ENCODE measurements around the gene DIP2A. TPM values are rescaled to one million over a fixed set of nuclear protein-coding genes. Genes with fewer than 3 reads are reported as not detected.
A peak's percentile ranks its signal among the peaks of the same experiment; 100 is the strongest.

Gene DIP2A
- total RNA-seq, 1 donor from 2014 or later, result 36.1 TPM

DNA sequence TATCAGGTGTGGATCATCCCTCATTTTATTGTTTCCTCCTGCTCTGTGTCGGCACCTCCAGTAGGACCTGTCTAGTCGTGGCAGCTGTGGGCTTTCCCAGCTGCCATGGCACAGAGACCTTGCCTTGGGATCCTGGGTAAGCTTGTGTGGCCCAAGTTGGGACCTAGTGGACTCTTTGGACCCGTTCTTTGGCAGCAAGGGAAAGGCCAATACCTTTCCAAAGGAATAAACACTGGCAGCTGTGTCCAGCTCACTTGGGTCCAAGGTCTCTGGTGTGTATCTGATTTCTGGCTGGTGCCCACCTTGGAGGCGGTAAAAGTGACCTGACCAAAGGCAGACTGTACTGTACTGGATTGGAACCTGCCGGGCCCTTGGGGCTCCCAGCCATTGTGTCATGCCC, 21.8 kb downstream of the DIP2A start:
- no peak for DNase-seq (ENCODE audit: low spot score)
- Mint-ChIP-seq H3K36me3 (ENCODE audit: low read depth) (peaks cover 9% of the 10 kb centered on the region), H3K4me3 (ENCODE audit: low read depth) (no peak overlapping the region), H3K27ac (no peak overlapping the region), H3K27me3 (ENCODE audit: low read depth) (no peaks in the 10 kb centered on the region), H3K9me3 (no peaks in the 10 kb centered on the region), H3K4me1 (ENCODE audit: low read depth) (peaks cover 7% of the 10 kb centered on the region)
- intact Hi-C loops (cut with micrococcal nuclease), result no loop called here

DNA sequence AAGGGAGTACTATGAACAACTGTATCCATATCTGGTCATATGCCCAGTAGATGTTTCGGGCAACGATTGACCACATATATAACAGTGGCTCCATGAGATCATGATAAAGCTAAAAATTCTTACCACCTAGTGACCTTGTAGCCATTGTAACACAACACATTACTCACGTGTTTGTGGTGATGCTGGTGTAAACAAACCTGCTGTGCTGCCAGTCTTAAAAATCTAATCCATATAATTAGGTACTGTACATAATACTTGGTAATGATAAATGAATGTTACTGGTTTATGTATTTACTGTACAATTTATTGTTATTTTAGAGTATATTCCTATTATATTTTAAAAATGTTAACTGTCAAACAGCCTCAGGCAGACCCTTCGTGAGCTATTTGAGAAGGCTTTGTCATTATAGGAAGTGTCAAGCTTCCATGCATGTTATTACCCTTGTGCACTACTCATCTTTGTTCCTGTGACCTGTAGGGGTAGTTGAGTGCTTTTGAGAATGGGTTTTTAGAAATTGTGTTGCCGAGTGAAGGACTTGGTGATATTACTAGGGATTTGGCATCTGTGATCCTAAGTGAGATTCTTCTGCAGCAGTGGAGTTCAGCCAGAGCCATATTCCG, 23.6 kb downstream of the DIP2A start:
- intact Hi-C loops (cut with micrococcal nuclease), result no loop called here
- H3K9me3 Mint-ChIP-seq, result no peaks in the 10 kb centered on the region
- H3K27ac Mint-ChIP-seq, result no peak overlapping the region
- peaks cover 10% of the 10 kb centered on the region for H3K36me3 Mint-ChIP-seq (ENCODE audit: low read depth)
- peaks cover 7% of the 10 kb centered on the region for H3K4me1 Mint-ChIP-seq (ENCODE audit: low read depth)
- DNase-seq (ENCODE audit: low spot score), result no peak
- H3K27me3 Mint-ChIP-seq (ENCODE audit: low read depth), result no peaks in the 10 kb centered on the region
- H3K4me3 Mint-ChIP-seq (ENCODE audit: low read depth), result no peak overlapping the region

DNA sequence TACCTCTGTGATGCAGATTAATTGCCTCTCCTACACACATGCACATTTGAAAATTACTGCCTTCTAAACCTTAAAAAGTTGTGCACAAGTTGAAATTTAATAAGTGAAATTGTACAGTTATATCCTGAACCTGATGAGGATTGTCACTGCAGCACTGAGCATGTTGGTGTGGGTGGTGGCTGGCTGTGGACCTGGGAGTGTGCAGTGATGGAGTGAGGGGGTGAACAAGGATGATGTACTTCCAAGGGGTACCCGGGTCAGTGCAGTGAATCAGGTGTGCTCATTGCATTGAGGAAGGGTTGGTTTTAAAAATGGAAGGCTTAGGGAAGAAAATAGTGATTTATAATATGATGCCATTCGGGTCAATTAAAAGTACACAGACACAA, 24.1 kb downstream of the DIP2A start:
- DNase-seq (ENCODE audit: low spot score), result no peak
- Mint-ChIP-seq H3K36me3 (ENCODE audit: low read depth) (peaks cover 10% of the 10 kb centered on the region), H3K27me3 (ENCODE audit: low read depth) (no peaks in the 10 kb centered on the region), H3K4me3 (ENCODE audit: low read depth) (no peak overlapping the region), H3K9me3 (no peaks in the 10 kb centered on the region), H3K4me1 (ENCODE audit: low read depth) (peaks cover 7% of the 10 kb centered on the region), H3K27ac (no peak overlapping the region)
- intact Hi-C loops (cut with micrococcal nuclease), result no loop called here

DNA sequence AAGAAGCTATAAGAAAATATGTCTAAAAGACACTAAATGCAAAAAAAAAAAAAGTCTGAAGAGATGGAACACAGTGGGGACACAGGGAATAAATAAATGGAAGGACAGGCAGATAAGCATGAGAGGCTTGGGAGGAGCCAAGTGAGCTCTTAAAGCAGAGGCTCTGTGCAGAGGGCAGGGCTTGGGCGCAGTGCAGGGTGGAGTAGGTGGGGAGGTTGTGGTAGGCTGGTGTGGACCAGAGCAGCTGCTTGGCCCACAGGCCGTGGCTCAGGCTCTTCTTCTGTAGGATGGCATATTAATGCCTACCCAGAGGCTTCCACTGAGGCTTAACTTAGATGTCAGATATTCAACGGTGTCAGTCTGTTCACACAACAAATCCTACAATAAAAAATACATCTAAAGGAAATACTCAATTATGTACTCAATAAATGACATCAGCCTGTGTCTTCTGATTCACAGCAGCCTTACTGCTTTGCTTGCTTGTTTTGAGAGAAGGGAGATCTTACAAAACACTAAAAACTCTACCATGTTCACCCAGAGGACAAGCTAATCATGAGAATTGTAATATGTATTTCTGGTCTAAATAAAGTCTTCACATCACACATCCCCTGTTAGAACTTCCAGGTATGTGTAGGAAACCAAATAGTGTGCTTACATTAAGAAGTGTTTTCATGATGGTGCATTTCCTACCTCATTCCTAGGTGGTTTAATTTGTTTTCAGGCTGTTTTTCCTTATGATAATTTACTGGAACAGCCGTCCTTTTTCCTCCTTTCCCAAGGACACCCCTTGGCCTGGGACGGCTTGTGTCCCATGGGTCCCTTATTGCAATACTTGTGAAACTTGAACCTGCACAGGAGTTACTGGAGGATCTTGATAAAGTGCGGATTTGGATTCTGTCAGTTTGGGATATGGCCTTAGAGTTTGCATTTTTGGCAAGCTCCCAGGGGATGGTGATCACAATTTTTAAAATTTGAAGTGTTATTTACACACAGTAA, 24.9 kb downstream of the DIP2A start:
- DNase-seq (ENCODE audit: low spot score), result no peak
- H3K27ac Mint-ChIP-seq, result no peak overlapping the region

DNA sequence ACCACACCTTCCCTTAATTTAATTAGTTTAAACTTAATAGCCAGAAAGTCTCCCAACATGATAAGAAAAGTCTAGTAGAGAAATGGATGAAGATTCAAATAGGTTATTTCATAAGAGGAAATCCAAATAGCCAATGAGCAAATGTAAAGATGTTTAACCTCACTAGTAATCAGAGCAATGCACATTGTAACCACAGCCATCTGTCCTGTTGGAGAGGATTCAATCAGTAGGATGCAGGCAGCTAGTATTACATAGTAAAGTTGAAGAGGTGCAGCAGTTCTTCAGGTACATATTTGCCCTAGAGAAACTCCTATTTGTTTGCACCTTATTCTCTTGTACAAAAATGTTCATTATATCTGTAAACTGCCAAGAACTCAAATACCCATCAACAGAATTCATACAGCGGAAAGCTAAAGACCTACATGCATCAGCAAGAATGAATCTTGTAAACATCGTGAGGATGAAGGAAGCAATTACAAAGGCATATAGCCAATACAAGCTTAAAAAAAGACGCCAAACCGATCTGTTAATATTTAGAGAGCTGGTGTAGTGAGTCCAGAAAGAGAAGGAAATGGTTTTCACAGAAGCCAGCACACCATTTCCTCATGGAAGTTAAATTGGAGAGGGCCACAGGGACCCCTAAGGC, 27.9 kb downstream of the DIP2A start:
- no peaks in the 10 kb centered on the region for H3K9me3 Mint-ChIP-seq
- no peak overlapping the region for H3K27ac Mint-ChIP-seq
- H3K4me1 Mint-ChIP-seq (ENCODE audit: low read depth), result peaks cover 7% of the 10 kb centered on the region
- intact Hi-C loops (cut with micrococcal nuclease), result no loop called here
- peaks cover 12% of the 10 kb centered on the region for H3K36me3 Mint-ChIP-seq (ENCODE audit: low read depth)
- no peaks in the 10 kb centered on the region for H3K27me3 Mint-ChIP-seq (ENCODE audit: low read depth)
- H3K4me3 Mint-ChIP-seq (ENCODE audit: low read depth), result no peak overlapping the region
- no peak for DNase-seq (ENCODE audit: low spot score)

More for the DNA sequence above, 24.9 kb downstream of the DIP2A start:
- no peaks in the 10 kb centered on the region for H3K9me3 Mint-ChIP-seq
- H3K4me3 Mint-ChIP-seq (ENCODE audit: low read depth), result no peak overlapping the region
- peaks cover 7% of the 10 kb centered on the region for H3K4me1 Mint-ChIP-seq (ENCODE audit: low read depth)
- intact Hi-C loops (cut with micrococcal nuclease), result no loop called here
- peaks cover 10% of the 10 kb centered on the region for H3K36me3 Mint-ChIP-seq (ENCODE audit: low read depth)
- H3K27me3 Mint-ChIP-seq (ENCODE audit: low read depth), result no peaks in the 10 kb centered on the region

DNA sequence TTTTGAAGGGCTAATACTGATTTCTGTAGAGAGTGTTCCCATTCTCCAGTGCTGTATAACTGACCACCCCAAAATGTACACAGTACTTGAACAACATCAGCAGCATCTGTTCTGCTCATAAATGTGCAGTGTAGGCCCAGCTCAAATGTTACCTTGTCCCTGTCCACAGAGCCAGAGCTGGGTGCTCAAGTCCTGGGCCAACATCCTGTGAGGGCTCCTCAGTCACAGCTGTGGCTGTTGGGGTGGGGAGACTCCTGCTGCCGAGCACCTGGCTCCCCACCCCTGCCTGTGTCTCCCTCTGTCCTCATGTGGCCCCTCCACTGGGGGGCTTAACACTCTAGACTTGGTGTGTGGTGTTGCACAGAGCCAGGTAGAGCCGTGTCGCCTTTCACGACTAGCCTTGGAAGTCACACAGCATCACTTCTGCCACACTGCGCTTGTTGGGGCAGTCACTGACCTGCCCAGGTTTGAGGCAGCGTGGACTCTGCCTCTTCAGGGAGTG, 30.5 kb downstream of the DIP2A start:
- no peak overlapping the region for H3K4me3 Mint-ChIP-seq (ENCODE audit: low read depth)
- peaks cover 36% of the 10 kb centered on the region for H3K36me3 Mint-ChIP-seq (ENCODE audit: low read depth)
- H3K9me3 Mint-ChIP-seq, result no peaks in the 10 kb centered on the region
- H3K4me1 Mint-ChIP-seq (ENCODE audit: low read depth), result no peaks in the 10 kb centered on the region
- H3K27me3 Mint-ChIP-seq (ENCODE audit: low read depth), result no peaks in the 10 kb centered on the region
- DNase-seq (ENCODE audit: low spot score), result no peak
- intact Hi-C loops (cut with micrococcal nuclease), result no loop called here
- no peak overlapping the region for H3K27ac Mint-ChIP-seq

DNA sequence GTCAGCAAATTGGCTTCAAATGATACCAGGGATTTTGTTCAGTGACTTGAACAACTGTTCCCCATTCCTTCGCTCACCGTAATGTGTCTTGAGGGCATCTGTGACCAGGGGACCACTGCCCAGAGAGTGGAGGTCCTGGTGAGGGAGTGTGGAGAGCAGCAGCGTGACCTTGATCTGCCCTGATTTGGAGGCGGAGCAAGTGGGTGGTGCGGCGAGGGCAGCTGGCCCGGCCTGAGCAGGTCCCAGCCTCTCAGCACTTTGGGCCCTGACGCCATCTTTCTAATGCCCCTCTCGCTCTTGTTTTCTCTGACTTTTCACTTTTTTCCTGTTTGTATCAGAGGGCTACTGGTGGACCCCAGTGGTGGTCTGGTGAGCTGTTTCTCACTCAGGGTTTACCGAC, 31.1 kb downstream of the DIP2A start:
- intact Hi-C loops (cut with micrococcal nuclease), result no loop called here
- H3K9me3 Mint-ChIP-seq, result no peaks in the 10 kb centered on the region
- H3K4me3 Mint-ChIP-seq (ENCODE audit: low read depth), result no peak overlapping the region
- H3K36me3 Mint-ChIP-seq (ENCODE audit: low read depth), result peaks cover 42% of the 10 kb centered on the region
- H3K27ac Mint-ChIP-seq, result no peak overlapping the region
- H3K27me3 Mint-ChIP-seq (ENCODE audit: low read depth), result no peaks in the 10 kb centered on the region
- H3K4me1 Mint-ChIP-seq (ENCODE audit: low read depth), result no peaks in the 10 kb centered on the region
- no peak for DNase-seq (ENCODE audit: low spot score)

DNA sequence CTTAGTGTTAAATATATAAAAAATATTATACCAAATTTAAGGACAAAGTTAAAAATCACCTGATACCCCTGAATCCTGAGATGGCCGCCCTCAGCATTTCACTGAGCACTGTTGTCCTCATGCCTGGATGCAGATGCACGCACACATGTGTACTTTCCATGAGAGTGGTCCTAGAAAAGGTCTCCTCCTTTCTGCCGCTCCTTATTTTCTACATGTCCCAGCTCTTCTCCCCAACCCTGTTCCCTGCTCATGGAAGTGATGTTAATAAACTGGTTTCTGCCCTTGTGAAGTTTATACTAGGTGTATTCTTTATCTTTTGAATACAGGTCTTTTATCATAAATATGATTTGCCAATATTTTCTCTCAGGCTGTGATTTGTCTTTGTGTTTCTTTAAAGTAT, 32.9 kb downstream of the DIP2A start:
- Mint-ChIP-seq H3K9me3 (no peaks in the 10 kb centered on the region), H3K4me1 (ENCODE audit: low read depth) (no peaks in the 10 kb centered on the region), H3K4me3 (ENCODE audit: low read depth) (no peak overlapping the region), H3K36me3 (ENCODE audit: low read depth) (peaks cover 44% of the 10 kb centered on the region), H3K27ac (no peak overlapping the region), H3K27me3 (ENCODE audit: low read depth) (no peaks in the 10 kb centered on the region)
- DNase-seq (ENCODE audit: low spot score), result no peak
- intact Hi-C loops (cut with micrococcal nuclease), result no loop called here

DNA sequence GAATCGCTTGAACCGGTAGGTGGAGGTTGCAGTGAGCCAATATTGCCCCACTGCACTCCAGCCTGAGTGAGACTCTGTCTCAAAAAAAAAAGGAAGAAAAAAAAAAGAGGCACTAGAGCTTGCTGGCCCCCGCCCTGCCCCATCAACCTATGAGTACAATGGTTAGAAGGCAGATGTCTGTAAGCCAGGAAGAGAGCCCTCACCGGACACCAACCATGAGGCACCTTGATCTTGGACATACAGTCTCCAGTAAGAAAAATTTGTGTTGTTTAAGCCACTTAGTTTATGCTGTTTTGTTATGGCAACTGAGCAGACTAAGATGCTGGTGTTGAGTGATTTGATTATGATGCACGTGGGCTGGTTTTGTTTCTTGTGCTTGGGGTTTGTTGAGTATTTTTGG, 34.2 kb downstream of the DIP2A start:
- peaks cover 47% of the 10 kb centered on the region for H3K36me3 Mint-ChIP-seq (ENCODE audit: low read depth)
- no peak overlapping the region for H3K4me3 Mint-ChIP-seq (ENCODE audit: low read depth)
- no peaks in the 10 kb centered on the region for H3K4me1 Mint-ChIP-seq (ENCODE audit: low read depth)
- H3K9me3 Mint-ChIP-seq, result no peaks in the 10 kb centered on the region
- no peak overlapping the region for H3K27ac Mint-ChIP-seq
- no peaks in the 10 kb centered on the region for H3K27me3 Mint-ChIP-seq (ENCODE audit: low read depth)
- intact Hi-C loops (cut with micrococcal nuclease), result no loop called here
- no peak for DNase-seq (ENCODE audit: low spot score)

DNA sequence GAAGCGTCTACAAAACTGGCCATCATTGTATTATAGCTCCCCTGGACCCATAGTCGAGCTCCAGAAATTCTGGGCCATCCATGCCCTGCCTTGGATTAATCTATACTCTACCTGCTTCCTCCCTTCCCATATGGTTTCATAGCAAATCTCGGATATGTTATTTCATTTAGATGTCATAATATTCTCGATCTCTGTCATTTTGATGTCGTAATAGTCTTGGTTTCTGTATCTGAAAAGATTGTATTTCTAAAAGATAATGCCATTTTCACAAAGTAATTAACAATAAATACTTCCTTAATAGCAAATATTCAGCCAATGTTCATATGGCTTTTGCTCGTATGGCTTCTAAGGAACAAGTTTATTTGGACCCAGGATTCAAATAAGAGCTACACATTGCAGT, 35.1 kb downstream of the DIP2A start:
- H3K9me3 Mint-ChIP-seq, result no peaks in the 10 kb centered on the region
- H3K27ac Mint-ChIP-seq, result no peak overlapping the region
- H3K36me3 Mint-ChIP-seq (ENCODE audit: low read depth), result peaks cover 56% of the 10 kb centered on the region
- no peaks in the 10 kb centered on the region for H3K4me1 Mint-ChIP-seq (ENCODE audit: low read depth)
- H3K27me3 Mint-ChIP-seq (ENCODE audit: low read depth), result no peaks in the 10 kb centered on the region
- no peak for DNase-seq (ENCODE audit: low spot score)
- intact Hi-C loops (cut with micrococcal nuclease), result no loop called here
- no peak overlapping the region for H3K4me3 Mint-ChIP-seq (ENCODE audit: low read depth)

DNA sequence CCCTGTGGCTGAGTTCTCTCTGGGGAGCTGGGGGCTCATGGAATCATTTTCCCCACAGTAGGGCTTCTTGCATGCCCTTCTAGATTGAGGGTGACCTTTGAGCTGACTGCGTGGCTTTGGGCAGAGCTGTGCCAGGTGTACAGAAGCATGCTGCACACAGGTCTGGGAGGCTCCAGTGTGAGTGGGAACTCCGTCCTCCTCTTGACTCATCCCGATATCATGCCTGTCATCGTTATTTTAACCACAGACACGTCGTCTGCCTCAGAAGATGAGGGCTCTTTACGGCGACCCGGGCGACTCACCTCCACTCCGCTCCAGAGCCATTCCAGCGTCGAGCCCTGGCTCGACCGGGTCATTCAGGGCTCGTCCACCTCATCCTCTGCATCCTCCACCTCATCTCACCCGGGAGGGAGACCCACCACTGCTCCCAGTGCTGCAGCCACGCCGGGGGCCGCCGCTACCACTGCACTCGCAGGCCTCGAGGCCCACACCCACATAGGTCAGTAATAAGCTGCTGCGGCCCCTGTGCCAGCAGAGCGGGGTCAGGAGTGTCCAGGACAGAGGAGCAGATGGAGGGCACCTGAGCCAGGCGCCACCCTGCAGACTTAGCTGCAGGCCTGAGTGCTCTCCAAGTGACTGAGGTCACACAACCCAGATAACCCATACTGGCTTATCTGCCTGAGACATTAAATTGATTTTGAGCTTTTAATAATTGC, 39.8 kb downstream of the DIP2A start:
- no peaks in the 10 kb centered on the region for H3K27me3 Mint-ChIP-seq (ENCODE audit: low read depth)
- no peak for DNase-seq (ENCODE audit: low spot score)
- no peaks in the 10 kb centered on the region for H3K9me3 Mint-ChIP-seq
- H3K4me3 Mint-ChIP-seq (ENCODE audit: low read depth), result no peak overlapping the region
- intact Hi-C loops (cut with micrococcal nuclease), result no loop called here
- H3K36me3 Mint-ChIP-seq (ENCODE audit: low read depth), result peaks cover 60% of the 10 kb centered on the region
- H3K27ac Mint-ChIP-seq, result no peak overlapping the region
- peaks cover 24% of the 10 kb centered on the region for H3K4me1 Mint-ChIP-seq (ENCODE audit: low read depth)

DNA sequence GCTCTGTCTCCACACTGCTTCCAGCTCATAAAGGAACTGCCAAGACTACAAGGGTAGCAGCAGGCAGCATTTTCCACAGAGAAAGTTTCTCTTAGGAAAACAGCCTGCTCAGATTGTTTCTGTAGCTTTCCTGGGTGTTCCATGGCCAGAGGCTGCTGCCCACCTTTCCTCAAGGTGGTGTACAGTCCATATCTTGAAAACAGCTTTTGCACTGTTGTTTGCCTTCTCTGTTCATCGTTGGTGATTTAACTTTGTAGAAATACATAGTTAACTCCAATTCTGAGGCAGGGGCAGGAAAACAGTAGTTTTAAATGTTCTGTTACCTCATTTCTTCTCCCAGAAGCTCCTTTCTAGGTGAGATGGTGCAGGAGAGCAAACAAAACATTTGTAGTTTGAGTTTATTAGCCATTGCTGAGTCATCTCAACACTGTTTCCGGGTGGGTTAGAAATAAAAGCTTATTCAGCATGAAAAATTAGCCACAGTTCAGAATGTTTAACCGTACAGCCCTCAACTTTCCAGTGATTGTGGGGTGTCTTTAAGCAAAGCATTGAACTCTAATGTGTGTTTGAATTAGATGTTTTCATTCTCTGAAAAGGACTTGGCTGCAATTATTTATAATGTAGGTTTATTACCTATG, 41.7 kb downstream of the DIP2A start:
- peaks cover 29% of the 10 kb centered on the region for H3K4me1 Mint-ChIP-seq (ENCODE audit: low read depth)
- H3K36me3 Mint-ChIP-seq (ENCODE audit: low read depth), result peaks cover 58% of the 10 kb centered on the region
- intact Hi-C loops (cut with micrococcal nuclease), result no loop called here
- no peak overlapping the region for H3K4me3 Mint-ChIP-seq (ENCODE audit: low read depth)
- no peaks in the 10 kb centered on the region for H3K27me3 Mint-ChIP-seq (ENCODE audit: low read depth)
- DNase-seq (ENCODE audit: low spot score), result no peak
- H3K9me3 Mint-ChIP-seq, result no peaks in the 10 kb centered on the region
- peak overlapping the region; percentile 53 for H3K27ac Mint-ChIP-seq
